ENCODE results near the gene TTLL5. TPM values are rescaled to one million over a fixed set of nuclear protein-coding genes. Genes with fewer than 3 reads are reported as not detected.

TTLL5 gene
- total and polyA plus RNA-seq, 10 of the 15 experiments (the other 5 are each of a cell fraction or from before 2014, with no cell fraction given), result 3.2 to 25.9 (median 13.8) TPM

DNA sequence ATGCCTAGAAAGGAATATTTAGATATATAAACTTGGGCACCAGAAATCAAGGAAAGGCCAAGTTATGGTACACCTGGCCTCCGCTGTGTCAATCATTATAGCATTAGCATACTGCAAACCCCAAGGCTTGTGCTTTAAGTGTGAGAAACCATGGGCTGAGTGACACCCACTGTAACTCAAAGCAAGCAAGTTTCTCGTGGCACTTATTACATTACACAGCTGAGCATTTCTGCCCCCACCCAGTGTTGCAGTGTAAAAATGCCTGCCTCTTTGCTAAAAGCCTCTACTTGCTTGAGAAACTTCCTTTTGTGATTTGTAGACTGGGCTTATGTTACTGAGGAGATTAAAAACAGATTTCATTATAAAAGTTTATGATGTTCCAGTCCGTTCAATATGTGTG, 198.7 kb downstream of the TTLL5 start:
- in situ Hi-C loops (cut with MboI), result no loop called here
- CTCF ChIA-PET, result no interaction called here
- 100% methylated on average over 3 of the region's 3 CpGs for WGBS (ENCODE audit: insufficient coverage, insufficient replicate concordance, low lambda C conversion rate, missing lambda C conversion rate)

More for the DNA sequence above, 198.7 kb downstream of the TTLL5 start:
- no peaks in the 10 kb centered on the region for H3K4me1 ChIP-seq (ENCODE audit: control insufficient read depth, insufficient read depth, low read length)
- ChIA-PET RAD21 (ENCODE audit: unreplicated experiment) (no interaction called here), POLR2A (interaction anchor here (1.2 kb wide), 1 partner anchor 16 kb away, joined by 3 read pairs; no protein-coding TSS in a partner anchor), SMC1A (ENCODE audit: uncharacterized antibody, unreplicated experiment) (interaction anchor here (0.6 to 2.0 kb wide), 2 partner anchors 17 to 150 kb away, joined by 5 to 6 read pairs; no protein-coding TSS in a partner anchor)
- H4K20me1 ChIP-seq (ENCODE audit: control insufficient read depth, insufficient read depth), result no peaks in the 10 kb centered on the region
- H3K9ac ChIP-seq (ENCODE audit: control insufficient read depth, insufficient read depth, low read length), result no peak overlapping the region
- BruUV-seq (replicated peaks), result no TSS peak
- no peaks in the 10 kb centered on the region for H3K9me3 ChIP-seq (replicated peaks; ENCODE audit: control insufficient read depth, insufficient read depth, low read length)
- H3K27ac ChIP-seq (ENCODE audit: control insufficient read depth, insufficient read depth), result no peak overlapping the region
- FAIRE-seq, result no peak
- H3K79me2 ChIP-seq (ENCODE audit: control insufficient read depth, insufficient read depth, low read length), result no peaks in the 10 kb centered on the region
- ATAC-seq, result no peak
- H3K27me3 ChIP-seq (replicated peaks in 1 of 2; ENCODE audit: control insufficient read depth in 2 of 2, insufficient read depth in 2 of 2, low read length in 1 of 2), result no peaks in the 10 kb centered on the region
- no peak overlapping the region for H3K4me2 ChIP-seq (ENCODE audit: control insufficient read depth, insufficient read depth)
- H3K36me3 ChIP-seq (ENCODE audit: control insufficient read depth in 2 of 2, insufficient read depth in 2 of 2, low read length in 1 of 2), result no peaks in the 10 kb centered on the region; a peak in 1 of 4 replicates
- intact Hi-C loops (cut with micrococcal nuclease; ENCODE audit: unreplicated experiment), result no loop called here
- TF ChIP-seq ZBED1 (IDR thresholded peaks at IDR 0.05; ENCODE audit: borderline replicate concordance) (no peak), TCF3 (IDR thresholded peaks at IDR 0.05; ENCODE audit: borderline replicate concordance, insufficient read depth, low read depth, low read length) (no peak), ZNF592 (IDR thresholded peaks at IDR 0.05) (no peak), NKRF (conservative IDR thresholded peaks at IDR 0.05) (no peak)
- TF ChIP-seq, protein P1, sequence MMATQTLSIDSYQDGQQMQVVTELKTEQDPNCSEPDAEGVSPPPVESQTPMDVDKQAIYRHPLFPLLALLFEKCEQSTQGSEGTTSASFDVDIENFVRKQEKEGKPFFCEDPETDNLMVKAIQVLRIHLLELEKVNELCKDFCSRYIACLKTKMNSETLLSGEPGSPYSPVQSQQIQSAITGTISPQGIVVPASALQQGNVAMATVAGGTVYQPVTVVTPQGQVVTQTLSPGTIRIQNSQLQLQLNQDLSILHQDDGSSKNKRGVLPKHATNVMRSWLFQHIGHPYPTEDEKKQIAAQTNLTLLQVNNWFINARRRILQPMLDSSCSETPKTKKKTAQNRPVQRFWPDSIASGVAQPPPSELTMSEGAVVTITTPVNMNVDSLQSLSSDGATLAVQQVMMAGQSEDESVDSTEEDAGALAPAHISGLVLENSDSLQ (IDR thresholded peaks at IDR 0.05), result peak; percentile 53; the same call in 1 of the 2 replicates
- H2AFZ ChIP-seq (ENCODE audit: control insufficient read depth, low read depth, low read length), result no peak overlapping the region
- no peak overlapping the region for H3K4me3 ChIP-seq
- DNase-seq (ENCODE audit: low read depth, low spot score), result no peak
